ENCODE results near the gene CUTC. TPM values are rescaled to one million over a fixed set of nuclear protein-coding genes. Genes with fewer than 3 reads are reported as not detected.
A peak's percentile ranks its signal among the peaks of the same experiment; 100 is the strongest.

CUTC gene
- 21.6 and 33.8 TPM in 2 replicates for total RNA-seq
- polyA plus RNA-seq: 26.3 and 29.4 TPM in 2 replicates

GRCh38 chr10:99732033-99732842 lies at the start of gene CUTC, which contains the start of gene COX15:
Gene CUTC, plus strand, starts transcription at chr10:99732234. Its CDS starts 115 bp downstream, at chr10:99732349.
Gene COX15, minus strand, starts transcription at chr10:99732127. Its CDS starts 78 bp downstream, at chr10:99732049.
- TF ChIP-seq EZH2phosphoT487 (IDR thresholded peaks at IDR 0.05; ENCODE audit: low read depth, severe bottlenecking, unreplicated experiment) (no peak), CTCF (IDR thresholded peaks at IDR 0.05; ENCODE audit: poor library complexity) (peak; percentile 35)
- peak within 1 kb of the TSS; percentile 86 for H3K4me3 ChIP-seq
- H3K27ac ChIP-seq: peak within 1 kb of the TSS; percentile 95
- H3K27me3 ChIP-seq: no peaks in the 10 kb centered on the region
- H3K36me3 ChIP-seq (replicated peaks; ENCODE audit: insufficient read depth, low read depth): no peaks in the 10 kb centered on the region
- H3K9me2 ChIP-seq (replicated peaks; ENCODE audit: insufficient read depth): no peaks in the 10 kb centered on the region
- H3K79me2 ChIP-seq: peaks cover 26% of the 10 kb centered on the region
- H3K9me3 ChIP-seq (ENCODE audit: low read depth): no peaks in the 10 kb centered on the region
- peak; percentile 99 for DNase-seq (ENCODE audit: low spot score)
- peaks cover 9% of the 10 kb centered on the region for H3K4me1 ChIP-seq (ENCODE audit: insufficient read depth)
- H2AFZ ChIP-seq: peak within 1 kb of the TSS; percentile 84
- H3K4me2 ChIP-seq: peak within 1 kb of the TSS; percentile 82
- no peaks in the 10 kb centered on the region for H4K20me1 ChIP-seq (ENCODE audit: insufficient read depth, poor library complexity, severe bottlenecking)
- under 1% methylated on average over 60 of the region's 73 CpGs for WGBS (ENCODE audit: low lambda C conversion rate, missing lambda C conversion rate)

DNA sequence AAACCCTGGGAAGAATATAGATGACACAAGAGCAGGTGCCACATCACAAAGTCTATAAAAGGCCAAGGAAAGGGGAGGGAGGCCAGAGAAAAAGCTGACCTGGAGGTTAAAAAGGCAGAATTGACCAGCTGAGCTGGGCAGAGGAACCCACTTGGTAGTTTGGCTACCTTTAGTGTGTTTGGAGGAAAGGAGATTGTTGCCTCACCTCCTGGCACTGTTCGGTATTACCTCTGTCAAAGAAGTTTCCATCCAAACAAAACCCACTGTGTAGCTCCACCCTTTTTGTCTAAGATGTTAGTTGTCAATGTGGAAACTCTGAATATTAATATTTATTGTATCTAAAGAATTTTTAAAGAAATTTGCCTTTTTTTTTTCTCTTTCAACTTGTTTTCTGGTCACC lies 49.3 kb upstream of the CUTC start:
- Histone ChIP-seq H3K79me2 (peaks cover under 1% of the 10 kb centered on the region), H3K9me3 (ENCODE audit: low read depth) (no peaks in the 10 kb centered on the region), H3K36me3 (replicated peaks; ENCODE audit: insufficient read depth, low read depth) (no peaks in the 10 kb centered on the region), H3K4me2 (no peak overlapping the region), H3K27ac (no peak overlapping the region), H2AFZ (no peak overlapping the region), H3K4me3 (no peak overlapping the region), H3K4me1 (ENCODE audit: insufficient read depth) (no peaks in the 10 kb centered on the region), H3K27me3 (no peaks in the 10 kb centered on the region), H3K9me2 (replicated peaks; ENCODE audit: insufficient read depth) (no peaks in the 10 kb centered on the region), H4K20me1 (ENCODE audit: insufficient read depth, poor library complexity, severe bottlenecking) (no peaks in the 10 kb centered on the region)
- no peak for DNase-seq (ENCODE audit: low spot score)
- no peak for TF ChIP-seq EZH2phosphoT487 (IDR thresholded peaks at IDR 0.05; ENCODE audit: low read depth, severe bottlenecking, unreplicated experiment)
- TF ChIP-seq CTCF (IDR thresholded peaks at IDR 0.05; ENCODE audit: poor library complexity): peak; percentile 15
- WGBS (ENCODE audit: low lambda C conversion rate, missing lambda C conversion rate): 74% methylated on average over 1 of the region's 1 CpG

GRCh38 chr10:99685597-99685967 lies 46.5 kb upstream of the CUTC start:
- DNase-seq (ENCODE audit: low spot score): no peak
- Histone ChIP-seq H3K4me2 (no peak overlapping the region), H3K36me3 (replicated peaks; ENCODE audit: insufficient read depth, low read depth) (no peaks in the 10 kb centered on the region), H3K27ac (no peak overlapping the region), H3K4me3 (no peak overlapping the region), H4K20me1 (ENCODE audit: insufficient read depth, poor library complexity, severe bottlenecking) (no peaks in the 10 kb centered on the region), H3K4me1 (ENCODE audit: insufficient read depth) (no peaks in the 10 kb centered on the region), H2AFZ (no peak overlapping the region), H3K27me3 (no peaks in the 10 kb centered on the region), H3K9me3 (ENCODE audit: low read depth) (no peaks in the 10 kb centered on the region), H3K9me2 (replicated peaks; ENCODE audit: insufficient read depth) (no peaks in the 10 kb centered on the region), H3K79me2 (no peaks in the 10 kb centered on the region)
- WGBS (ENCODE audit: low lambda C conversion rate, missing lambda C conversion rate): 84% methylated on average over 2 of the region's 2 CpGs
- TF ChIP-seq EZH2phosphoT487 (IDR thresholded peaks at IDR 0.05; ENCODE audit: low read depth, severe bottlenecking, unreplicated experiment) (no peak), CTCF (IDR thresholded peaks at IDR 0.05; ENCODE audit: poor library complexity) (no peak), EZH2 (IDR thresholded peaks at IDR 0.05; ENCODE audit: borderline replicate concordance) (no peak)
